HepG2 (cell line): ENCODE results near the gene ANXA9. TPM values are rescaled to one million over a fixed set of nuclear protein-coding genes. Genes with fewer than 3 reads are reported as not detected.

Experiments used
- ARNT2 ChIP-seq: sonication (generic); formaldehyde crosslinking; IDR thresholded peaks from 2 replicates; pipeline ENCODE4 v1.8.0; 2022; ENCODE audit warnings: mild to moderate bottlenecking, low read depth, missing genetic modification reagents, moderate library complexity
- ESRRA ChIP-seq: sonication (generic); formaldehyde crosslinking; IDR thresholded peaks from 2 replicates; pipeline ENCODE4 v1.5.1; 2020; ENCODE audit warnings: mild to moderate bottlenecking, low read depth, missing genetic modification reagents
- SATB2 ChIP-seq: sonication (generic); formaldehyde crosslinking; IDR thresholded peaks from 2 replicates; pipeline ENCODE4 v1.5.0; 2020; ENCODE audit warnings: missing genetic modification reagents
- SNRNP70 ChIP-seq: fragments of 200-400 bp; formaldehyde crosslinking; IDR thresholded peaks from 2 replicates; pipeline ENCODE4 v1.6.1; 2017; ENCODE audit warnings: mild to moderate bottlenecking, low read depth, low read length, moderate library complexity
- TCF12 ChIP-seq, 2 experiments: fragments of 450-650 bp in 1 of 2; sonication (generic) in 1 of 2; formaldehyde crosslinking in 1 of 2; IDR thresholded peaks; 2 replicates each; pipeline versions ENCODE4 v1.6.1 to v1.8.0; 2017 to 2022; ENCODE audit warnings: antibody characterized with exemption in 1 of 2, mild to moderate bottlenecking in 1 of 2, missing genetic modification reagents in 1 of 2, moderate library complexity in 1 of 2
- YY1 ChIP-seq: IDR thresholded peaks from 2 replicates; pipeline ENCODE4 v1.6.1; 2011; ENCODE audit warnings: low read length, low read depth, moderate library complexity, mild to moderate bottlenecking; ENCODE audit not compliant: insufficient read depth, insufficient replicate concordance
- ZBTB4 ChIP-seq: sonication (generic); formaldehyde crosslinking; IDR thresholded peaks from 2 replicates; pipeline ENCODE4 v1.4.0; 2020; ENCODE audit warnings: missing genetic modification reagents, mild to moderate bottlenecking, borderline replicate concordance
- ZNF225 ChIP-seq: sonication (generic); formaldehyde crosslinking; IDR thresholded peaks from 2 replicates; pipeline ENCODE4 v1.4.0; 2020; ENCODE audit warnings: mild to moderate bottlenecking, missing genetic modification reagents
- ZNF792 ChIP-seq: IDR thresholded peaks from 2 replicates; pipeline ENCODE4 v1.6.1; 2016
- polyA plus RNA-seq, 8 experiments: library from polyadenylated mRNA; depleted of rRNA in 3 of 8; stranded (reverse) in 7 of 8; unstranded in 1 of 8; fragments of >200 nt; fragmentation: Illumina TruSeq in 4 of 8; extraction: Trizol in 4 of 8; gene quantifications; 2 replicates each; pipeline versions ENCODE4 v1.2.1 to v1.2.3, GENCODE V29; 2011 to 2016; ENCODE audit warnings: low read depth in 4 of 8, missing spikeins in 1 of 8, mixed read lengths in 1 of 8; ENCODE audit not compliant: insufficient read depth in 1 of 8
- total RNA-seq, 5 experiments: library from RNA; depleted of rRNA; stranded (reverse); fragments of >200 nt; fragmentation: Illumina TruSeq; extraction: Trizol; gene quantifications; 2 replicates each; pipeline ENCODE4 v1.2.3, GENCODE V29; 2016; ENCODE audit warnings: low read depth in 1 of 5
- TF ChIP-seq, protein P1 (sequence below): IDR thresholded peaks from 2 replicates; pipeline ENCODE4 v1.6.1; 2016
- TF ChIP-seq, protein P2 (sequence below): sonication (generic); formaldehyde crosslinking; IDR thresholded peaks from 2 replicates; pipeline ENCODE4 v1.5.0; 2020; ENCODE audit warnings: mild to moderate bottlenecking, missing genetic modification reagents
- TF ChIP-seq, protein P3 (sequence below): sonication (generic); formaldehyde crosslinking; IDR thresholded peaks from 2 replicates; pipeline ENCODE4 v1.4.0; 2020; ENCODE audit warnings: mild to moderate bottlenecking, missing genetic modification reagents, borderline replicate concordance
- TF ChIP-seq, protein P4 (sequence below): sonication (generic); formaldehyde crosslinking; conservative IDR thresholded peaks from 2 replicates; pipeline ENCODE4 v1.8.0; 2022; ENCODE audit warnings: missing genetic modification reagents

ANXA9 gene
- total and polyA plus RNA-seq, 2 of the 13 experiments (the other 11 are each of a cell fraction or from before 2014, with no cell fraction given) = 13.3 to 23.9 TPM

DNA sequence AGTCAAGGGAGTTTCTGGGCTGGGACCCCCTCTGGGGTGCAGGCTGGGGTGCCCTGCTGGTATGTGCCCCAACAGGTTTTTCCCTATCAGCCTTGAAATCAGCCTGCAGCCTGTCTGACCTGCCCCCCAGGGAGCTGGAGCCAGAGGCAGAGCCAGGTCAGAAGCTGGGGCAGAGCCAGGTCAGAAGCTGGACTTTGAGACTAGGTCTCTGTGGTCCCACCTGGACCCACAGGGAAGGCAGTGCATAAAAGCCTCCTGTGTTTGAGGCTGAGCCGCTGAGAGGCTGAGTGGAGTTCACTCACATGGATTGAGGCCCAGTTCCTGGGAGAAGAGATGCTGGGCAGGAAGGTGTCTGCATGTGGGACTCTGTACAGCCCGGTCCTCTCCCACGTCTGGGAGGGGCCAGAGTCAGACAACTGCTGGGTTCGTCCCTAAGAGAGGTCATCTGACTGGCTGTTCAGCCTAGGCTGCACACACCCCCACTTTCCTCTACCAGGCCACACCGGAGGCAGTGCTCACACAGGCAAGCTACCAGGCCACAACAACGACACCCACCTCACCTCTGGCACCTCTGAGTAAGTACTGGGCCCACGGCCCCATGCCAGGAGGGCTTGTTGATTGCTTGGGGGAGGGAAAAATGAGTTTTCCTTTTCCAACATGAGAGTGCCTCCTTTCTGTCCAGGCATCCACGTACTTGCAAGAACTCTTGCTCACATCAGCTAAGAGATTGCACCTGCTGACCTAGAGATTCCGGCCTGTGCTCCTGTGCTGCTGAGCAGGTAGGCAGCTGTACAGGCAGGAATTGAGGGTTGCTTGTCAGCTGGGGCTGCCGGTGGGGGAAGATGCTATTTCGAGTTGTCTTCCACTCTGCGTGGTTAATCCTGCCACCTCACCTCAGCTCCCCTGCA lies at the start of gene ANXA9 (continued):
- TF ChIP-seq, protein P1, sequence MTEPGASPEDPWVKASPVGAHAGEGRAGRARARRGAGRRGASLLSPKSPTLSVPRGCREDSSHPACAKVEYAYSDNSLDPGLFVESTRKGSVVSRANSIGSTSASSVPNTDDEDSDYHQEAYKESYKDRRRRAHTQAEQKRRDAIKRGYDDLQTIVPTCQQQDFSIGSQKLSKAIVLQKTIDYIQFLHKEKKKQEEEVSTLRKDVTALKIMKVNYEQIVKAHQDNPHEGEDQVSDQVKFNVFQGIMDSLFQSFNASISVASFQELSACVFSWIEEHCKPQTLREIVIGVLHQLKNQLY (CRISPR knock-in tag) = 0 out of 2 replicates have a peak, but pooled peaks have one; percentile 43
- TF ChIP-seq YY1 (peak; percentile 18), SNRNP70 (no peak), TCF12 (IDR thresholded peaks at IDR 0.05) (no peak), TCF12 (CRISPR knock-in tag; IDR thresholded peaks at IDR 0.05) (no peak), ZNF225 (peak; percentile 18; the same call in 1 of the 2 replicates), SATB2 (CRISPR knock-in tag) (no peak), ARNT2 (CRISPR knock-in tag) (no peak), ZBTB4 (CRISPR knock-in tag) (no peak), ZNF792 (CRISPR knock-in tag) (peak; percentile 26; the same call in 1 of the 2 replicates), ESRRA (peak; percentile 76)
- TF ChIP-seq, protein P2, sequence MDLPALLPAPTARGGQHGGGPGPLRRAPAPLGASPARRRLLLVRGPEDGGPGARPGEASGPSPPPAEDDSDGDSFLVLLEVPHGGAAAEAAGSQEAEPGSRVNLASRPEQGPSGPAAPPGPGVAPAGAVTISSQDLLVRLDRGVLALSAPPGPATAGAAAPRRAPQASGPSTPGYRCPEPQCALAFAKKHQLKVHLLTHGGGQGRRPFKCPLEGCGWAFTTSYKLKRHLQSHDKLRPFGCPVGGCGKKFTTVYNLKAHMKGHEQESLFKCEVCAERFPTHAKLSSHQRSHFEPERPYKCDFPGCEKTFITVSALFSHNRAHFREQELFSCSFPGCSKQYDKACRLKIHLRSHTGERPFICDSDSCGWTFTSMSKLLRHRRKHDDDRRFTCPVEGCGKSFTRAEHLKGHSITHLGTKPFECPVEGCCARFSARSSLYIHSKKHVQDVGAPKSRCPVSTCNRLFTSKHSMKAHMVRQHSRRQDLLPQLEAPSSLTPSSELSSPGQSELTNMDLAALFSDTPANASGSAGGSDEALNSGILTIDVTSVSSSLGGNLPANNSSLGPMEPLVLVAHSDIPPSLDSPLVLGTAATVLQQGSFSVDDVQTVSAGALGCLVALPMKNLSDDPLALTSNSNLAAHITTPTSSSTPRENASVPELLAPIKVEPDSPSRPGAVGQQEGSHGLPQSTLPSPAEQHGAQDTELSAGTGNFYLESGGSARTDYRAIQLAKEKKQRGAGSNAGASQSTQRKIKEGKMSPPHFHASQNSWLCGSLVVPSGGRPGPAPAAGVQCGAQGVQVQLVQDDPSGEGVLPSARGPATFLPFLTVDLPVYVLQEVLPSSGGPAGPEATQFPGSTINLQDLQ (CRISPR knock-in tag) = peak; percentile 49; the same call in 1 of the 2 replicates
- TF ChIP-seq, protein P3, sequence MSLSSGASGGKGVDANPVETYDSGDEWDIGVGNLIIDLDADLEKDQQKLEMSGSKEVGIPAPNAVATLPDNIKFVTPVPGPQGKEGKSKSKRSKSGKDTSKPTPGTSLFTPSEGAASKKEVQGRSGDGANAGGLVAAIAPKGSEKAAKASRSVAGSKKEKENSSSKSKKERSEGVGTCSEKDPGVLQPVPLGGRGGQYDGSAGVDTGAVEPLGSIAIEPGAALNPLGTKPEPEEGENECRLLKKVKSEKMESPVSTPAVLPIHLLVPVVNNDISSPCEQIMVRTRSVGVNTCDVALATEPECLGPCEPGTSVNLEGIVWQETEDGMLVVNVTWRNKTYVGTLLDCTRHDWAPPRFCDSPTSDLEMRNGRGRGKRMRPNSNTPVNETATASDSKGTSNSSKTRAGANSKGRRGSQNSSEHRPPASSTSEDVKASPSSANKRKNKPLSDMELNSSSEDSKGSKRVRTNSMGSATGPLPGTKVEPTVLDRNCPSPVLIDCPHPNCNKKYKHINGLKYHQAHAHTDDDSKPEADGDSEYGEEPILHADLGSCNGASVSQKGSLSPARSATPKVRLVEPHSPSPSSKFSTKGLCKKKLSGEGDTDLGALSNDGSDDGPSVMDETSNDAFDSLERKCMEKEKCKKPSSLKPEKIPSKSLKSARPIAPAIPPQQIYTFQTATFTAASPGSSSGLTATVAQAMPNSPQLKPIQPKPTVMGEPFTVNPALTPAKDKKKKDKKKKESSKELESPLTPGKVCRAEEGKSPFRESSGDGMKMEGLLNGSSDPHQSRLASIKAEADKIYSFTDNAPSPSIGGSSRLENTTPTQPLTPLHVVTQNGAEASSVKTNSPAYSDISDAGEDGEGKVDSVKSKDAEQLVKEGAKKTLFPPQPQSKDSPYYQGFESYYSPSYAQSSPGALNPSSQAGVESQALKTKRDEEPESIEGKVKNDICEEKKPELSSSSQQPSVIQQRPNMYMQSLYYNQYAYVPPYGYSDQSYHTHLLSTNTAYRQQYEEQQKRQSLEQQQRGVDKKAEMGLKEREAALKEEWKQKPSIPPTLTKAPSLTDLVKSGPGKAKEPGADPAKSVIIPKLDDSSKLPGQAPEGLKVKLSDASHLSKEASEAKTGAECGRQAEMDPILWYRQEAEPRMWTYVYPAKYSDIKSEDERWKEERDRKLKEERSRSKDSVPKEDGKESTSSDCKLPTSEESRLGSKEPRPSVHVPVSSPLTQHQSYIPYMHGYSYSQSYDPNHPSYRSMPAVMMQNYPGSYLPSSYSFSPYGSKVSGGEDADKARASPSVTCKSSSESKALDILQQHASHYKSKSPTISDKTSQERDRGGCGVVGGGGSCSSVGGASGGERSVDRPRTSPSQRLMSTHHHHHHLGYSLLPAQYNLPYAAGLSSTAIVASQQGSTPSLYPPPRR = peak; percentile 27; the same call in 1 of the 2 replicates
- TF ChIP-seq, protein P4, sequence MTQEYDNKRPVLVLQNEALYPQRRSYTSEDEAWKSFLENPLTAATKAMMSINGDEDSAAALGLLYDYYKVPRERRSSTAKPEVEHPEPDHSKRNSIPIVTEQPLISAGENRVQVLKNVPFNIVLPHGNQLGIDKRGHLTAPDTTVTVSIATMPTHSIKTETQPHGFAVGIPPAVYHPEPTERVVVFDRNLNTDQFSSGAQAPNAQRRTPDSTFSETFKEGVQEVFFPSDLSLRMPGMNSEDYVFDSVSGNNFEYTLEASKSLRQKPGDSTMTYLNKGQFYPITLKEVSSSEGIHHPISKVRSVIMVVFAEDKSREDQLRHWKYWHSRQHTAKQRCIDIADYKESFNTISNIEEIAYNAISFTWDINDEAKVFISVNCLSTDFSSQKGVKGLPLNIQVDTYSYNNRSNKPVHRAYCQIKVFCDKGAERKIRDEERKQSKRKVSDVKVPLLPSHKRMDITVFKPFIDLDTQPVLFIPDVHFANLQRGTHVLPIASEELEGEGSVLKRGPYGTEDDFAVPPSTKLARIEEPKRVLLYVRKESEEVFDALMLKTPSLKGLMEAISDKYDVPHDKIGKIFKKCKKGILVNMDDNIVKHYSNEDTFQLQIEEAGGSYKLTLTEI (CRISPR knock-in tag) = no peak
